GM12878 (cell line): ENCODE data around the gene SACM1L. TPM values are rescaled to one million over a fixed set of nuclear protein-coding genes. Genes with fewer than 3 reads are reported as not detected.

Source experiments
- ATAC-seq: fragments of 200-7000 bp; cut with Tn5 transposase; 3 replicates; pipeline ENCODE4 v1.9.1; 2020; ENCODE audit warnings: mild to moderate bottlenecking, moderate library complexity
- BruUV-seq: library from RNA; stranded (reverse); fragments of 400-500 nt; replicated peaks from 2 replicates; lab custom pipeline; 2021; lab: Mats Ljungman, UMichigan
- CTCF ChIA-PET: fragments of 300-600 bp; sonication (Branson Sonifier 250); formaldehyde crosslinking; extraction: SDS; loops from one replicate; lab custom pipeline; 2021; ENCODE audit warnings: inconsistent platforms; lab: Yijun Ruan, JAX
- POLR2A ChIA-PET: fragments of 350-600 bp; formaldehyde crosslinking; extraction: SDS; loops from one replicate; lab custom pipeline; 2021; ENCODE audit warnings: inconsistent platforms; lab: Charles Lee
- RAD21 ChIA-PET: fragments of 300-600 bp; sonication (Branson Sonifier 250); formaldehyde crosslinking; loops from one replicate; lab custom pipeline; 2023; ENCODE audit warnings: antibody characterized with exemption; ENCODE audit not compliant: unreplicated experiment; lab: Charles Lee
- SMC1A ChIA-PET: fragments of 300-600 bp; sonication (Branson Sonifier 250); formaldehyde crosslinking; loops from one replicate; lab custom pipeline; 2023; ENCODE audit not compliant: unreplicated experiment, uncharacterized antibody; lab: Charles Lee
- DNase-seq: peaks from one replicate; pipeline ENCODE4 v3.0.0-alpha.2; 2011; ENCODE audit warnings: low read depth, low spot score
- FAIRE-seq: peaks from 3 replicates; lab custom pipeline; 2011; peaks lifted over from hg19 to GRCh38; lab: Jason Lieb, UNC
- H2AFZ ChIP-seq: 2 replicates; pipeline ENCODE4 v1.6.0; 2011; ENCODE audit warnings: low read depth, low read length, control low read depth; ENCODE audit not compliant: control insufficient read depth
- H3K27ac ChIP-seq: 2 replicates; pipeline ENCODE4 v1.5.1; 2011; ENCODE audit warnings: control low read depth; ENCODE audit not compliant: control insufficient read depth, insufficient read depth
- H3K27me3 ChIP-seq, 2 experiments: replicated peaks in 1 of 2; 2 replicates each; pipeline versions ENCODE4 v1.6.0 to v1.6.1; 2011; ENCODE audit warnings: low read length in 1 of 2; ENCODE audit not compliant: control insufficient read depth in 2 of 2, insufficient read depth in 2 of 2
- H3K36me3 ChIP-seq, 2 experiments: 2 replicates each; pipeline ENCODE4 v1.5.1; 2011; ENCODE audit warnings: low read length in 1 of 2; ENCODE audit not compliant: control insufficient read depth in 2 of 2, insufficient read depth in 2 of 2
- H3K4me1 ChIP-seq: 2 replicates; pipeline ENCODE4 v1.6.1; 2011; ENCODE audit warnings: mild to moderate bottlenecking, low read length, moderate library complexity, mixed read lengths; ENCODE audit not compliant: control insufficient read depth, insufficient read depth
- H3K4me2 ChIP-seq: 2 replicates; pipeline ENCODE4 v1.6.0; 2011; ENCODE audit warnings: control low read depth; ENCODE audit not compliant: control insufficient read depth, insufficient read depth
- H3K4me3 ChIP-seq: fragments of 200-600 bp; sonication (generic); 2 replicates; pipeline ENCODE4 v1.5.1; 2016
- H3K79me2 ChIP-seq: 2 replicates; pipeline ENCODE4 v1.6.0; 2011; ENCODE audit warnings: low read length; ENCODE audit not compliant: control insufficient read depth, insufficient read depth
- H3K9ac ChIP-seq: 2 replicates; pipeline ENCODE4 v1.8.0; 2011; ENCODE audit warnings: low read length, control low read depth, mixed read lengths; ENCODE audit not compliant: control insufficient read depth, insufficient read depth
- H3K9me3 ChIP-seq: replicated peaks from 3 replicates; pipeline ENCODE4 v1.5.1; 2011; ENCODE audit warnings: mild to moderate bottlenecking, low read length; ENCODE audit not compliant: control insufficient read depth, insufficient read depth
- H4K20me1 ChIP-seq: 2 replicates; pipeline ENCODE4 v1.6.0; 2011; ENCODE audit not compliant: control insufficient read depth, insufficient read depth
- CBFB ChIP-seq: IDR thresholded peaks from 2 replicates; pipeline ENCODE4 v1.6.1; 2016; ENCODE audit warnings: antibody characterized with exemption, low read depth
- IRF4 ChIP-seq: IDR thresholded peaks from 2 replicates; pipeline ENCODE4 v1.6.1; 2011; ENCODE audit warnings: low read depth, low read length
- SREBF2 ChIP-seq: IDR thresholded peaks from 2 replicates; pipeline ENCODE4 v1.6.1; 2012; ENCODE audit warnings: mild to moderate bottlenecking, low read length
- STAT3 ChIP-seq: IDR thresholded peaks from 2 replicates; pipeline ENCODE4 v1.6.1; 2011; ENCODE audit warnings: low read depth, low read length, improper control_type of control experiment
- TAF1 ChIP-seq: IDR thresholded peaks from 2 replicates; pipeline ENCODE4 v1.6.1; 2011; ENCODE audit warnings: mild to moderate bottlenecking, low read depth, low read length, borderline replicate concordance
- ZBTB11 ChIP-seq: fragments of 450-650 bp; formaldehyde crosslinking; IDR thresholded peaks from 2 replicates; pipeline ENCODE4 v1.5.0; 2022; ENCODE audit warnings: mild to moderate bottlenecking, missing genetic modification characterization
- WGBS: methylation state at CpG from one replicate; pipeline ENCODE4 v1.1.6; 2016; ENCODE audit warnings: low lambda C conversion rate; ENCODE audit not compliant: insufficient replicate concordance, insufficient coverage; ENCODE audit errors: missing lambda C conversion rate; 5-methylcytosine and 5-hydroxymethylcytosine counted together
- in situ Hi-C: fragments of 300-500 bp; cut with MboI; formaldehyde crosslinking; loops from 9 replicates; pipeline ENCODE4 v1.14.3; 2018; ENCODE audit warnings: mixed read lengths
- intact Hi-C: fragments of 100-400 bp; cut with micrococcal nuclease; formaldehyde crosslinking; loops from one replicate; pipeline ENCODE4 v1.14.2; 2022; ENCODE audit not compliant: unreplicated experiment
- polyA plus RNA-seq, 11 experiments: library from polyadenylated mRNA; depleted of rRNA in 4 of 11; unstranded in 6 of 11; stranded (reverse) in 5 of 11; fragments of >200 nt; fragmentation: Nextera tagmentation in 4 of 11; fragmentation: Illumina TruSeq in 1 of 11; extraction: Ambion mirVana in 4 of 11; extraction: Trizol in 1 of 11; gene quantifications; 1 replicate in 1 of 11; 2 replicates in 10 of 11; pipeline versions ENCODE4 v1.2.1 to v1.2.3, GENCODE V29; 2011 to 2016; ENCODE audit warnings: inconsistent platforms in 2 of 11, missing spikeins in 2 of 11, low read depth in 1 of 11
- total RNA-seq, 4 experiments: library from RNA; depleted of rRNA in 3 of 4; stranded (reverse); fragments of >200 nt in 3 of 4; fragmentation: Illumina TruSeq in 1 of 4; extraction: Trizol in 1 of 4; gene quantifications; 2 replicates each; pipeline versions ENCODE4 v1.2.1 to v1.2.3, GENCODE V29; 2013 to 2021

SACM1L gene
- total and polyA plus RNA-seq, 10 of the 15 experiments (the other 5 are each of a cell fraction or from before 2014, with no cell fraction given), result 16.5 to 48.3 (median 28.9) TPM

- H3K36me3 ChIP-seq, result no peaks in the 10 kb centered on the region
- no peak overlapping the region for H3K9ac ChIP-seq
- no peak for ATAC-seq
- no peaks in the 10 kb centered on the region for H3K9me3 ChIP-seq
- H3K4me3 ChIP-seq, result no peak overlapping the region
- DNase-seq, result no peak
- H3K79me2 ChIP-seq, result no peaks in the 10 kb centered on the region
- H3K4me2 ChIP-seq, result no peak overlapping the region
- ChIA-PET POLR2A (no interaction called here), RAD21 (interaction anchor here (0.5 to 0.9 kb wide), 2 partner anchors 126 to 152 kb away, joined by 3 read pairs; no protein-coding TSS in a partner anchor), CTCF (interaction anchor here (1.9 kb wide), 1 partner anchor 300 kb away, joined by 6 read pairs; no protein-coding TSS in a partner anchor), SMC1A (no interaction called here)
- in situ Hi-C loops, result no loop called here
- intact Hi-C loops, result no loop called here
- TF ChIP-seq IRF4 (no peak), TAF1 (no peak), SREBF2 (no peak), CBFB (no peak), ZBTB11 (CRISPR knock-in tag) (no peak), STAT3 (no peak)
- H2AFZ ChIP-seq, result no peak overlapping the region
- WGBS, result 31% methylated on average over 8 of the region's 8 CpGs
- no peak overlapping the region for H3K27ac ChIP-seq
- H3K4me1 ChIP-seq, result no peaks in the 10 kb centered on the region
- no peak for FAIRE-seq
- BruUV-seq, result no TSS peak
- 0 out of 4 replicates have a peak, but pooled peaks cover 0 to 2% of the 10 kb centered on the region in 2 experiments for H3K27me3 ChIP-seq
- H4K20me1 ChIP-seq, result no peaks in the 10 kb centered on the region
Measured at GRCh38 chr3:45777111-45777745, 88.0 kb downstream of the SACM1L start.
